ENCODE measurements around the gene CD300LG.

DNA sequence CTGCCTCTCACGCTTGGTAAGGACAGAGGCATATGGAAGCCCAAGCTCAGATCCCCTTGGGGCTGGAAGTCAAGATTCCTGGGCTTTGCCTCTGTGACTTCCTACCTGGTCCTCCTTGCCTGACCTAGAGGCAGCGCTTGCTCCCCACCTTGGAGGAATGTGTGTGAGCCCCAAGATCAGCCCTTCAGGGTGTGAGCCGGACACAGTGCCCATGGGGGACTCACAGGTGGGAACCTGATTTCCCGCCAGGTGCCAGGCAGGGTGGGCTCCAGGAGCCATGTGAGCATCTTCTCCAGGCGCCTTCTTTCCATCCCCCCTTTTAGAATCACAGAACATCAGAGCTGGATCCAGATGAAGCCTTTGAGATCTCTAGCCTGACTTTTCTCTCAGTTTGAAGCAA is 10.2 kb downstream of the CD300LG start:
- TF ChIP-seq POLR2AphosphoS5 (IDR thresholded peaks at IDR 0.05) = no peak
- TF ChIP-seq, protein P1, sequence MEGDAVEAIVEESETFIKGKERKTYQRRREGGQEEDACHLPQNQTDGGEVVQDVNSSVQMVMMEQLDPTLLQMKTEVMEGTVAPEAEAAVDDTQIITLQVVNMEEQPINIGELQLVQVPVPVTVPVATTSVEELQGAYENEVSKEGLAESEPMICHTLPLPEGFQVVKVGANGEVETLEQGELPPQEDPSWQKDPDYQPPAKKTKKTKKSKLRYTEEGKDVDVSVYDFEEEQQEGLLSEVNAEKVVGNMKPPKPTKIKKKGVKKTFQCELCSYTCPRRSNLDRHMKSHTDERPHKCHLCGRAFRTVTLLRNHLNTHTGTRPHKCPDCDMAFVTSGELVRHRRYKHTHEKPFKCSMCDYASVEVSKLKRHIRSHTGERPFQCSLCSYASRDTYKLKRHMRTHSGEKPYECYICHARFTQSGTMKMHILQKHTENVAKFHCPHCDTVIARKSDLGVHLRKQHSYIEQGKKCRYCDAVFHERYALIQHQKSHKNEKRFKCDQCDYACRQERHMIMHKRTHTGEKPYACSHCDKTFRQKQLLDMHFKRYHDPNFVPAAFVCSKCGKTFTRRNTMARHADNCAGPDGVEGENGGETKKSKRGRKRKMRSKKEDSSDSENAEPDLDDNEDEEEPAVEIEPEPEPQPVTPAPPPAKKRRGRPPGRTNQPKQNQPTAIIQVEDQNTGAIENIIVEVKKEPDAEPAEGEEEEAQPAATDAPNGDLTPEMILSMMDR (IDR thresholded peaks at IDR 0.05) = no peak
